G401 (cell line): ENCODE results near the gene WNT7B. TPM values are rescaled to one million over a fixed set of nuclear protein-coding genes. Genes with fewer than 3 reads are reported as not detected.

ENCODE experiments used
- DNase-seq: peaks from one replicate; pipeline ENCODE4 v3.0.0-alpha.2; 2015; ENCODE audit warnings: low spot score
- in situ Hi-C: cut with HindIII; loops from 2 replicates; pipeline ENCODE4 v1.10.0; 2016; ENCODE audit warnings: low sequenced_read_pairs, mixed read lengths
- total RNA-seq: library from RNA; depleted of rRNA; stranded (reverse); fragments of >200 nt; shearing (Covaris generic); gene quantifications from 2 replicates; pipeline ENCODE4 v1.2.3, GENCODE V29; 2014

WNT7B gene
- total RNA-seq, 1 experiment from 2014 or later: not detected

DNA sequence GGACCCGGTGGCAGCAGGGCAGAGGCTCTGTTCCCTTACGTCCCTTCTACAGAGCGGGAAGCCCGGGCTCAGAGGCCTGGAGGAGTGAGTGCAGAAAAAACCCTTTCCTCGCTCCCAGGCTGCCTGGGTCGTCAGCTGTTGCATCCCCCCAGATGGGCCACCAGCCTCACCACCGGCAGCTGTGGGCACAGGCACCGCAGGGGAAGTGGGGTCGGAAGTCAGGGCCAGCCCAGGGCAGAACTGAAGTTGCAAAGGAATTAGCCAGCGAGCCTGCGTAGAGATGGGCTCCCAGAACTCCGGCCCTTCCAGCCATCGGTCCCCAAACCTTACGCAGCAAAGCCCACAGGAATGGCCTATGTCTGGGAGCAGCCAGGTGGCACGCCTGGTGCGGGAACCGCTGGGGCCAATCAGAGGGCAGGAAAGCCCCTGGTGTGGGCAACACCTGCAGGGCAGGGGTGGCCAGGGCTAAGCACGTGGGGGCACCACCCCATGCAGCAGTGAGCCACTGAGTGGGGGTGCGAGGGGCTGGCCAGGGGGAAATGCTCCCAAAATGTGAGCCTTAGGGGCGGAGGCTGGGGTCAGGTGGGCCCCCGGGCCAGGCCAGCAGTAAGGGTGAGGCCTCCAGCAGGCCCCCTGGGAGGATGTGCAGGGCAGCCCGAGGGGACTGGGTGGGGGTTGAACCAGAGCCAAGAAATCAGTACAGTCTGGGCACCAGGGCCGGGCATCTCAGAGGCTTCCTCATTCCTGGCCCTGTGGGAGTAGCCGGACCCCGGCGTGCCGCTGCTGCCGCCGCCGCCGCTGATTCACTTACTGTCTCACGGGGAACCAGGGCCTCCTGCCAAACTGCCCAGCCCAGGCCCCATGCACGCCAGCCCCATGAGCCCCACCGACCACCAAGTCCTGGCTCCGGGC is 58.2 kb downstream of the WNT7B start:
- in situ Hi-C loops: no loop called here
- DNase-seq: no peak

DNA sequence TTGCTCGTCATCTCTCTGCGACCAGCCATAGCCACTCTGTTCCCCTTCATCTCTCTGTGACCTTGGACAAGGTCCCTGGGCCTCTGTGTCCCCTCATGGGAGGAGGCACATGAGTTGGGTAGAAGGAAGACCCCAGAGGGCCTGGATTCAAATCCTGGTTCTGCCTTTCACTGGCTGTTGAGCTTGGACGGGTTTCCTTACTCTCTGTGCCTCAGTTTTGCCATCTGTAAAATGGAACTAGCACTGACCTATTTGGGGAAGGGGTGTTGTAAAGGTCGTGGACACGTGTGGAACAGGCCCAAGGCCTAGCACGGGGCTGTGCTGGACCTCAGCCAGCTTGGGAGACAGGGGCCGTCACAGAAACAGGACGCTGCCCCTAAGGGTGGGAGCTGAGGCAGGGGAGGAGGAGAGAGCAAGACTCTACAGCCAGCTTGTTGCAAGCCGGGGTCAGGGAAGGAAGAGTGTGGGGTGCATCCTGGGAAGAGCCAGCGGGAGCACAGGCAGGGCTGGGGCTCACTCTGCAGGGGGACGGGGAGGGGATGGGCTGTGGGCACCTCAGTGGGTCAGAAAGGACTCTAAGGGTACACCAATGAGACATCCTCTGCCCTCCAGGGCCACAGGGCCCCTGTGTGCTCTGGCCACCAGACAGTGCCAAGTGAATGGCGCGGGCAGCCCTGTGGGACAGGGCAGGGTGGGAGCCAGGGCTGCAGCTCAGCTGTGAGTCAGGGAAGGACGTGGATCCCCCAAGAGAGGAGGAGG is 59.1 kb downstream of the WNT7B start:
- in situ Hi-C loops: no loop called here
- no peak for DNase-seq

DNA sequence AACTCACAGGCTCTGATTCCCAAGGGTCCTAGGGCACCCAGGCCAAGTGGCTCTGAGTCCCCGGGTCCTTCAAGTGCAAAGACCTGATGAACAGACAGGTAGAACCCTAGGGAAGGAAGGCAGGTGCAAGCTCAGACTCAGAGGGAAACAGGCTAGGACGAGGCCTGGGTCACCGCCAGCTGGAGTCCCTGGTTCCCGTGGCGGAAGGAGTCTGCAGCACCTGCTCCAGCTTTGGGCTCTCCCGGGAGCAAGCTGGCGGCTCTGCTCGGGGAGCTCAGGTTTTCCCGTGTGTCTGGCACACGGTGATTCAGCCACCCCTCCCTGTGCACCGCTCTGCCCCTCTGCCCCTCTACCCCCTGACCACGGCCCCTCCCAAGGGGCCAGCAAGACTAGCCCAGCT is 59.8 kb downstream of the WNT7B start:
- in situ Hi-C loops: no loop called here
- no peak for DNase-seq

GRCh38 chr22:45916515-45916914 is 60.4 kb downstream of the WNT7B start:
- DNase-seq: no peak
- in situ Hi-C loops: no loop called here

DNA sequence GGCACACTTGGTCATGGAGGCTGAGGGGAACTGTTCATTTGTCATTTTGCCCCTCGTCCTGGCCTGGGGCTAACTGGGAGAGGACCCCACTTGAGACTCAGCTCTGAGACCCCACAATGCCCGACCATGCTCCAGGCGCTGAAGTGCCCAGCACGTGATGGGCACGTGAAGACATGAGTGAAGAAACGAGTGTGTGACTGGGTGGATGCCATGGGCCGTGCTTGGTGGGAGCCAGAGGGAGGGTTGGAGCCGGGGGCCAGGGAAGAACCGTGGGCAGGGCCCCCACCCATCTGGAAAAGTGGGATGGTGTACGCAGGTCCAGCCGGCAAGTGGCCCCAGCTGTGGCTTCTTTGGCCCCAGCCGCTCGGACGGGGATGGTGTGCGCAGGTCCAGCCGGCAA is 61.1 kb downstream of the WNT7B start:
- DNase-seq: no peak
- in situ Hi-C loops: no loop called here

- in situ Hi-C loops: no loop called here
- no peak for DNase-seq
Observed at GRCh38 chr22:45915151-45915550, 61.8 kb downstream of the WNT7B start.

GRCh38 chr22:45914309-45914708 is 62.7 kb downstream of the WNT7B start:
- in situ Hi-C loops: no loop called here
- no peak for DNase-seq

DNA sequence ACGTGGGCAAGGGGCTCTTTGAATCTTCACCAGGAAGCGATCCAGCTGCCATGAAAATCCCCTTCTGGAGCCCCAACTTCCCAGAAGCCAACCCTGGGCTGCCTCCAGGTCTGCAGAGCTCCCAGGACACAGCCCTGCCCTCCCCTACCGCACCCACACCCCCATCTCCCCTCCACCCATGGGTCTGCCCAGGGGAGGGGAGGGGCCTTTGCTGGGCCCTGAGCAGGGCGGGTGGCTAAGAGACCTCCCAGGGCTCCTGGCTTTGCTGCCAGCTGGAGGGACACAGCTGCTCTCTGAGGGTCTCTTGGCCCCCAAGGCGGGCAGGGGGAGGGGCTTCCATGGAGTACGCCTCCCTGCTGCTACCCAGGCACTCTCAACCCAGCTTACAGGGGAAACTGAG is 64.1 kb downstream of the WNT7B start:
- in situ Hi-C loops: no loop called here
- DNase-seq: no peak

GRCh38 chr22:45911601-45912271 is 65.2 kb downstream of the WNT7B start:
- in situ Hi-C loops: no loop called here
- DNase-seq: no peak

- in situ Hi-C loops: no loop called here
Observed at GRCh38 chr22:45910928-45911467, 66.0 kb downstream of the WNT7B start.

GRCh38 chr22:45908961-45909360 is 68.0 kb downstream of the WNT7B start:
- DNase-seq: no peak

More at GRCh38 chr22:45910928-45911467, 66.0 kb downstream of the WNT7B start:
- no peak for DNase-seq

GRCh38 chr22:45907996-45908395 is 69.0 kb downstream of the WNT7B start:
- DNase-seq: no peak
- in situ Hi-C loops: no loop called here

More at GRCh38 chr22:45908961-45909360, 68.0 kb downstream of the WNT7B start:
- in situ Hi-C loops: no loop called here

GRCh38 chr22:45907378-45907777 is 69.6 kb downstream of the WNT7B start:
- in situ Hi-C loops: no loop called here

DNA sequence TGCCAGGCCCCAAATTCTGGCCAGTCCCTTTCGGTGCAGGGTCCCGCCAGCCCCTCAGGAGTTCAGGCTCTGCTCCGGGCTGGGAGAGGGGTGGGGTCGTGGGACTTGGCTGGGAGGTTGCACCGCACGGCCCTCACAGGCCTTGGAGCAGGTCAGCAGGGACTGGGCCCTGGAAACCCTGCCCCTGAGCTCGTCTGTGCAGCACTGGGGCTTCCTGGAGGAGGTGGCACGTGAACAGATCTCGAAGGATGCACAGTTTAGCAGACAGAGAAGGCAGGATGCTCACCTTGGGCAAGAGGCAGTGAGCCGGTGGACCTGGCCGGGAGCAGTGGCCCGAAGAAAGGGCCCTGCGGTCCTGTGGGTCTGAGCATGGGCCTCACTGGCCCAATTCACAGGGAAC is 70.0 kb downstream of the WNT7B start:
- DNase-seq: no peak
- in situ Hi-C loops: no loop called here

More at GRCh38 chr22:45907378-45907777, 69.6 kb downstream of the WNT7B start:
- DNase-seq: no peak

- in situ Hi-C loops: no loop called here
- no peak for DNase-seq
Observed at GRCh38 chr22:45905924-45906865, 70.8 kb downstream of the WNT7B start.

- DNase-seq: no peak
- in situ Hi-C loops: no loop called here
Observed at GRCh38 chr22:45905326-45905923, 71.5 kb downstream of the WNT7B start.

DNA sequence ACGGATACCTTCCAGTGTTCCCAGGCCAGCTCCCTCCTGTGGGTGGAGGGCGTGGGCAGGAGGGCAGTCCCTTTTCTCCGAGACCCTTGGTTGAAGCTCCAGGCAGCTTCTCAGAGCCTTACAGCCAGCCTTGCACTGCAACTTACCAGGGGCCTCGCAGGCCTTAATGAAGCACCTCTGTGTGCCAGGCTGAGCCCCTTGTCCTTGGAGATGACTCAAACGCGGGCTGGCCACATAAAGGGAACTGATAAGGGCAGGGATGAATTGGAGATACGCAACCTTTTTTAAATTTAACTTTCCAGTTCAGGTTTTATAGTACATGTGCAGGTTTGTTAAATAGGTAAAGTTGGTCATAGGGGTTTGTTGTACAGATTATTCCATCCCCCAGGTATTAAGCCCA is 72.7 kb downstream of the WNT7B start:
- in situ Hi-C loops: no loop called here

More for the DNA sequence above, 72.7 kb downstream of the WNT7B start:
- DNase-seq: no peak
